Calu3 (cell line): ENCODE data around the gene LTC4S. TPM values are rescaled to one million over a fixed set of nuclear protein-coding genes. Genes with fewer than 3 reads are reported as not detected.

Experiments used
- BruUV-seq: library from RNA; stranded (reverse); fragments of 400-500 nt; replicated peaks from 2 replicates; lab custom pipeline; 2021; lab: Mats Ljungman, UMichigan
- CTCF ChIA-PET: fragments of 300-600 bp; sonication (Branson Sonifier 250); formaldehyde crosslinking; loops from one replicate; lab custom pipeline; 2022; ENCODE audit warnings: antibody characterized with exemption; lab: Charles Lee
- DNase-seq: peaks from one replicate; pipeline ENCODE4 v3.0.0; 2022
- H3K27ac Mint-ChIP-seq: one replicate; pipeline ENCODE4 v1.8.0; 2022; ENCODE audit warnings: mixed read lengths; ENCODE audit not compliant: unreplicated experiment
- H3K27me3 Mint-ChIP-seq: one replicate; pipeline ENCODE4 v1.8.0; 2022; ENCODE audit warnings: mixed read lengths; ENCODE audit not compliant: unreplicated experiment
- H3K36me3 Mint-ChIP-seq: one replicate; pipeline ENCODE4 v1.8.0; 2022; ENCODE audit warnings: mild to moderate bottlenecking, moderate library complexity, mixed read lengths; ENCODE audit not compliant: insufficient read depth, unreplicated experiment
- H3K4me1 Mint-ChIP-seq: one replicate; pipeline ENCODE4 v1.8.0; 2022; ENCODE audit warnings: mild to moderate bottlenecking, low read depth, mixed read lengths; ENCODE audit not compliant: unreplicated experiment
- H3K4me3 Mint-ChIP-seq: one replicate; pipeline ENCODE4 v1.8.0; 2022; ENCODE audit warnings: mild to moderate bottlenecking, low read depth, moderate library complexity, mixed read lengths; ENCODE audit not compliant: unreplicated experiment
- H3K9me3 Mint-ChIP-seq: one replicate; pipeline ENCODE4 v1.8.0; 2022; ENCODE audit warnings: low read depth, mixed read lengths; ENCODE audit not compliant: unreplicated experiment
- intact Hi-C: fragments of 100-400 bp; cut with micrococcal nuclease; formaldehyde crosslinking; loops from one replicate; pipeline ENCODE4 v1.10.0; 2022; ENCODE audit not compliant: unreplicated experiment
- total RNA-seq: library from RNA; stranded (reverse); gene quantifications from 2 replicates; pipeline ENCODE4 v1.2.3, GENCODE V29; 2022
- TF ChIP-seq, protein P1 (sequence below): fragments of 200-600 bp; IDR thresholded peaks from one replicate; pipeline ENCODE4 v1.8.0; 2022; ENCODE audit warnings: antibody characterized with exemption; ENCODE audit not compliant: unreplicated experiment

LTC4S gene
- total RNA-seq, 1 experiment from 2014 or later = 4.9 TPM

DNA sequence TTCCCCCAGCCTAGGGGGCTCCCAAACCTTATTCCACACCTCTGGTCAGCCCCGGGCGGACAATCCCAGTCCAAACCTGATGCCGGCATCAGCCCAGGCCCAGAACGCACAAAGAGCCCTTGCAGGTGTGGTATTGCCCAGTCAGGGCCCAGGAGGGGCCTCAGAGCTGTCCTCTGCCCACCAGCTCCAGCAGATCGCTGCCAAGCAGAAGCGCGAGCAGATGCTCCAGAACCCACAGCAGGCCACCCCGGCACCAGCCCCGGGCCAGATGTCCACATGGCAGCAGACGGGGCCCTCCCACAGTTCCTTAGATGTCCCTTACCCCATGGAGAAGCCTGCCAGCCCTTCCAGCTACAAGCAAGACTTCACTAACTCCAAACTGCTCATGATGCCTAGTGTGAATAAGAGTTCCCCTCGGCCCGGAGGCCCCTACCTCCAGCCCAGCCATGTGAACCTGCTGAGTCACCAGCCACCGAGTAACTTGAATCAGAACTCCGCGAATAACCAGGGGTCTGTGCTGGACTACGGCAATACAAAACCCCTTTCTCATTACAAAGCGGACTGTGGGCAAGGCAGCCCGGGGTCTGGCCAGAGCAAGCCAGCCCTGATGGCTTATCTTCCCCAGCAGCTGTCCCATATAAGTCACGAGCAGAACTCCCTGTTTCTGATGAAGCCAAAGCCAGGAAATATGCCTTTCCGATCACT lies 27.6 kb upstream of the LTC4S start:
- TSS peak; percentile 49 for BruUV-seq
- H3K27ac Mint-ChIP-seq = no peak overlapping the region
- CTCF ChIA-PET = interaction anchor here (0.6 to 2.1 kb wide), 4 partner anchors 11 to 116 kb away, joined by 5 to 13 read pairs (median 6); no protein-coding TSS in a partner anchor

DNA sequence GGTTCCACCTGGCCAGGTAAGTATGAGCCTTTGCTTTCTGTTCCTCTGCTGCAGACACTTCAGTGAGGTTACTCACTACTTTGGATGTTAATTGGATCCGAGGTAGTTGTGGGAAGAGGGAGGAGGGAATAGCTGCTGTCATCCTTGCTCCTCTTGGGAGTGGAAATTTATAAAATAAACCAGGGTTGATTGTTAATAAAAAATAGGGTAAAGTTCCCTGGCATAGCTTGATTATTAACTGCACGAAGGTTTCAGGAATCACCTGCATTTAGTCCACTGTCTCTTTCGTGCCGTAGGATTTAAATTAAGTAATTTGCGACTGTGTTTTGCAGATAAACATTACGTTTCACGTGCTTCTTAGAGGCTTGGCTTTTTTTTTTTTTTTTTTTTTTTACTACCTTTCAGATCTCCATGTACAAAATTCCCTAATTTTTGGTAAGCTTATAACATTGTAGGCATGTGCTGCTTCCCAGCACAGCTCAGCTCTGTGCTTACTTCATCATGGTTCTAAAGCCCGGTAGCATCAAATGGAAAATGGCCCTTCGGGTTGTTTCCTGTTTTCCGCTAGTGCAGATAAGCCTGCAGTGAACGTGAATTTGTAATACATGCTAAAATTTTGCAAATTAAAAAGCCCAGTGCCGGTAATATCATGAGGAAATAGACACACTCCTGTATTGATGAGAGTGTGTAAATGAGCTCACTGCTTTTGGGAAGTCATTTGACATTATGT lies 26.9 kb upstream of the LTC4S start:
- intact Hi-C loops = no loop called here
- Mint-ChIP-seq H3K9me3 (no peaks in the 10 kb centered on the region), H3K4me3 (no peak overlapping the region), H3K4me1 (peaks cover 23% of the 10 kb centered on the region), H3K27ac (no peak overlapping the region), H3K36me3 (peaks cover 38% of the 10 kb centered on the region), H3K27me3 (no peaks in the 10 kb centered on the region)
- no TSS peak for BruUV-seq
- TF ChIP-seq, protein P1, sequence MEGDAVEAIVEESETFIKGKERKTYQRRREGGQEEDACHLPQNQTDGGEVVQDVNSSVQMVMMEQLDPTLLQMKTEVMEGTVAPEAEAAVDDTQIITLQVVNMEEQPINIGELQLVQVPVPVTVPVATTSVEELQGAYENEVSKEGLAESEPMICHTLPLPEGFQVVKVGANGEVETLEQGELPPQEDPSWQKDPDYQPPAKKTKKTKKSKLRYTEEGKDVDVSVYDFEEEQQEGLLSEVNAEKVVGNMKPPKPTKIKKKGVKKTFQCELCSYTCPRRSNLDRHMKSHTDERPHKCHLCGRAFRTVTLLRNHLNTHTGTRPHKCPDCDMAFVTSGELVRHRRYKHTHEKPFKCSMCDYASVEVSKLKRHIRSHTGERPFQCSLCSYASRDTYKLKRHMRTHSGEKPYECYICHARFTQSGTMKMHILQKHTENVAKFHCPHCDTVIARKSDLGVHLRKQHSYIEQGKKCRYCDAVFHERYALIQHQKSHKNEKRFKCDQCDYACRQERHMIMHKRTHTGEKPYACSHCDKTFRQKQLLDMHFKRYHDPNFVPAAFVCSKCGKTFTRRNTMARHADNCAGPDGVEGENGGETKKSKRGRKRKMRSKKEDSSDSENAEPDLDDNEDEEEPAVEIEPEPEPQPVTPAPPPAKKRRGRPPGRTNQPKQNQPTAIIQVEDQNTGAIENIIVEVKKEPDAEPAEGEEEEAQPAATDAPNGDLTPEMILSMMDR = no peak
- CTCF ChIA-PET = interaction anchor here (0.7 to 2.1 kb wide), 4 partner anchors 10 to 117 kb away, joined by 3 to 13 read pairs (median 6); no protein-coding TSS in a partner anchor
- DNase-seq = no peak

More for the DNA sequence above, 27.6 kb upstream of the LTC4S start:
- no peaks in the 10 kb centered on the region for H3K27me3 Mint-ChIP-seq
- H3K4me1 Mint-ChIP-seq = peaks cover 29% of the 10 kb centered on the region
- TF ChIP-seq, protein P1 = no peak
- no peak for DNase-seq
- intact Hi-C loops = no loop called here
- H3K36me3 Mint-ChIP-seq = peaks cover 32% of the 10 kb centered on the region
- H3K4me3 Mint-ChIP-seq = no peak overlapping the region
- no peaks in the 10 kb centered on the region for H3K9me3 Mint-ChIP-seq

DNA sequence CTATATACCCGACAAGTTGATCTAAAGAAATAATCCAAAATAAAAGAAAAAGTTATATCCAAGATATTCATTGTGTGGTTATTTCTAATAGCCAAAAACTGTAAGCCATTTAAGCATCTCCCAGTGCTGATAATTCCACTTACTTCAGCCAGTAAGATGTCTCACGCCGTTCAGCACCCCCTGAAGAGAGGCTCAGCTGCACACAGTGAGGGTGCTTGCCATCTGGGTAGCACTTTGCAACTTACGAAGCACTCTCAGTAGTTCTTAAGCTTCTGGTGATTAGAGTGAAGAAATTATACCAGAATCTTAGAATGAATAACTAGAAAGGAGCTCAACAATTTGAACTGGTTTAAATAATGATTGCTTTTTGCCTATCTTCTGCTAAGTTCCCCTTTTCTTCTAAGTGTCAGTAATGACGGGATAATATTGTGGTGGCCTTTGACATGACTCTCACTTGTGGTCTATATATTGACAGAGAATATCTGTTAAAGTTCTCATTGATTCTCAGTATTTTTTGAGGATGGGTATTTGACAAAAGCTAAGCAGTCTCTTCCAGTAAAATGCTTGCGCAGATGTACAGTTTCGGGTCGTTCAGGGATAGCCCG lies 26.2 kb upstream of the LTC4S start:
- CTCF ChIA-PET = interaction anchor here (0.6 to 2.1 kb wide), 3 partner anchors 10 to 139 kb away, joined by 3 to 13 read pairs (median 3); no protein-coding TSS in a partner anchor
- intact Hi-C loops = no loop called here
- Mint-ChIP-seq H3K27me3 (no peaks in the 10 kb centered on the region), H3K9me3 (no peaks in the 10 kb centered on the region), H3K27ac (no peak overlapping the region), H3K4me3 (no peak overlapping the region), H3K4me1 (peaks cover 16% of the 10 kb centered on the region), H3K36me3 (peaks cover 45% of the 10 kb centered on the region)
- DNase-seq = no peak
- TF ChIP-seq, protein P1 = no peak
- BruUV-seq = no TSS peak

DNA sequence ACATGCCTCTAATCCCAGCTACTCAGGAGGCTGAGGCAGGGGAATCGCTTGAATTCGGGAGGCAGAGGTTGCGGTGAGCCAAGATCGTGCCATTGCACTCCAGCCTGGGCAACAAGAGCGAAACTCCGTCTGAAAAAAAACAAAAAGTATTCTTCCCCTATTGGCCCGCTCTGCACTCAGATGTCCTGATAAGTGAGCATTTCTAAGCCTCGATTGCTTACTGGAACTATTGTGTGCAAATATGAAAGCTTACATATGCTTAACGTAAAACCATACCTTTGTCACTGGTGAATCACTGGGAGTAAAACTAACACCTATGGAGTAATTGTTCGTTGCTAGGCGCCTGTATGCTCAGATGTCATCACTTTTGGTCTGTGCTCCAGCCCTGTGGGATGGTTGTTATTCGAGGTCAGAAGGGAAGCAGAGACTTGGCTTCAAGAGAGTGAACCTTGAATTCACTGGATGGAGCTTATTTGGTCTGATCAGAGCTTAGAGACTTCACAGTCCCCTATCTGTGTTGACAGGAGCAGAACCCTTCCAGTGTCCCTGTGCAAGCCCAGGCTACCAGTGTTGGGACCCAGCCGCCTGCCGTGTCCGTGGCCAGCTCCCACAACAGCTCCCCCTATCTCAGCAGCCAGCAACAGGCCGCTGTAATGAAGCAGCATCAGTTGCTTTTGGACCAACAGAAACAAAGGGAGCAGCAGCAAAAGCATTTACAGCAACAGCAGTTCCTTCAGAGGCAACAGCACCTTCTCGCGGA lies 25.3 kb upstream of the LTC4S start:
- TF ChIP-seq, protein P1 = no peak
- Mint-ChIP-seq H3K27me3 (no peaks in the 10 kb centered on the region), H3K4me1 (peaks cover 7% of the 10 kb centered on the region), H3K9me3 (no peaks in the 10 kb centered on the region), H3K36me3 (peaks cover 54% of the 10 kb centered on the region), H3K27ac (no peak overlapping the region), H3K4me3 (no peak overlapping the region)
- no TSS peak for BruUV-seq
- intact Hi-C loops = no loop called here
- no peak for DNase-seq
- CTCF ChIA-PET = no interaction called here
